Chondrocyte (in vitro differentiated cells): ENCODE results near the gene ERICH6B. TPM values are rescaled to one million over a fixed set of nuclear protein-coding genes. Genes with fewer than 3 reads are reported as not detected.

Experiments used
- DNase-seq: peaks from one replicate; pipeline ENCODE4 v3.0.0; 2021; ENCODE audit warnings: mixed read lengths, low spot score
- H3K27ac Mint-ChIP-seq: one replicate; pipeline ENCODE4 v1.8.0; 2021; ENCODE audit warnings: mild to moderate bottlenecking, moderate library complexity, mixed read lengths; ENCODE audit not compliant: unreplicated experiment
- H3K27me3 Mint-ChIP-seq: 2 replicates; pipeline ENCODE4 v1.8.0; 2021; ENCODE audit warnings: low read depth, mixed read lengths
- H3K36me3 Mint-ChIP-seq: 2 replicates; pipeline ENCODE4 v1.8.0; 2021; ENCODE audit warnings: low read depth, mixed read lengths
- H3K4me1 Mint-ChIP-seq: 2 replicates; pipeline ENCODE4 v1.8.0; 2021; ENCODE audit warnings: low read depth, mild to moderate bottlenecking, mixed read lengths
- H3K4me3 Mint-ChIP-seq: one replicate; pipeline ENCODE4 v1.8.0; 2021; ENCODE audit warnings: mild to moderate bottlenecking, moderate library complexity, mixed read lengths; ENCODE audit not compliant: unreplicated experiment
- H3K9me3 Mint-ChIP-seq: 2 replicates; pipeline ENCODE4 v1.8.0; 2021; ENCODE audit warnings: low read depth, mixed read lengths
- total RNA-seq: library from RNA; stranded (reverse); gene quantifications from 3 replicates; pipeline ENCODE4 v1.2.1, GENCODE V29; 2021
- TF ChIP-seq, protein P1 (sequence below): fragments of 200-600 bp; sonication (generic); IDR thresholded peaks from 2 replicates; pipeline ENCODE4 v1.5.0; 2021; ENCODE audit warnings: antibody characterized with exemption, mild to moderate bottlenecking, moderate library complexity

The ERICH6B gene
- total RNA-seq, 1 donor from 2014 or later: not detected

DNA sequence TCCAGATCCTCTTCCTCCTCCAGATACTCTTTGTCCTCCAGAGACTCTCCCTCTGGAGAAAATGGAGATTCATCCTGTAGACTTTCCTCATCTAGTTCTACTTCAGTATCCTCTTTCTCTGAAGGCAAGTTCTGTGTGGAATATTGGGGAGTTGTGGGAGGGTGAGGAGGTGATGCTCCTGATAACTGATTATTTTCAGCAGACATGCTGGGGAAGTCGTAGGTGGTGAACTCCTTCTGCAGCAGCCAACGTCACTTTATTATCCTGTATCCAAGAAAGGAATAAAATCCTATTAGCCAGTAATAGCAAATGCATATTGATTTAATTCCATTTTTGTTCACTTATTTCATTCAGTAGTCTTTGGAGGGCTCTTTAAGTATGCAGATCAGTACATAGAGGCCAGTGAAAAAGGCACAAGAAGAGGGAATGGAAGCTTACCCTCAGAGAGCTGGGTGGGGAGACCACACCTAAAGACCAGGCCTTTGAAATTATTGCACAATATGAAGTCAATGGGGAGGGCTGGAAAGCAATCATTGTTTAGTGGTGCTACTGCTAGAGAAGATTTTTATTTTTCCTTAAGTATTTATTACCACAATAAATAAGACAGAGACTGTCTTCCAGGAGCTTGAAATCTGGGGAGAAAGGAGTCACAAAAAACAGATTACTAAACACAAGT, 18.6 kb downstream of the ERICH6B start:
- peaks cover 1% of the 10 kb centered on the region for H3K36me3 Mint-ChIP-seq
- H3K27ac Mint-ChIP-seq: no peak overlapping the region
- DNase-seq: no peak
- H3K27me3 Mint-ChIP-seq: peaks cover 35% of the 10 kb centered on the region
- no peaks in the 10 kb centered on the region for H3K4me1 Mint-ChIP-seq
- TF ChIP-seq, protein P1, sequence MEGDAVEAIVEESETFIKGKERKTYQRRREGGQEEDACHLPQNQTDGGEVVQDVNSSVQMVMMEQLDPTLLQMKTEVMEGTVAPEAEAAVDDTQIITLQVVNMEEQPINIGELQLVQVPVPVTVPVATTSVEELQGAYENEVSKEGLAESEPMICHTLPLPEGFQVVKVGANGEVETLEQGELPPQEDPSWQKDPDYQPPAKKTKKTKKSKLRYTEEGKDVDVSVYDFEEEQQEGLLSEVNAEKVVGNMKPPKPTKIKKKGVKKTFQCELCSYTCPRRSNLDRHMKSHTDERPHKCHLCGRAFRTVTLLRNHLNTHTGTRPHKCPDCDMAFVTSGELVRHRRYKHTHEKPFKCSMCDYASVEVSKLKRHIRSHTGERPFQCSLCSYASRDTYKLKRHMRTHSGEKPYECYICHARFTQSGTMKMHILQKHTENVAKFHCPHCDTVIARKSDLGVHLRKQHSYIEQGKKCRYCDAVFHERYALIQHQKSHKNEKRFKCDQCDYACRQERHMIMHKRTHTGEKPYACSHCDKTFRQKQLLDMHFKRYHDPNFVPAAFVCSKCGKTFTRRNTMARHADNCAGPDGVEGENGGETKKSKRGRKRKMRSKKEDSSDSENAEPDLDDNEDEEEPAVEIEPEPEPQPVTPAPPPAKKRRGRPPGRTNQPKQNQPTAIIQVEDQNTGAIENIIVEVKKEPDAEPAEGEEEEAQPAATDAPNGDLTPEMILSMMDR: no peak
- no peaks in the 10 kb centered on the region for H3K9me3 Mint-ChIP-seq
- H3K4me3 Mint-ChIP-seq: no peak overlapping the region

DNA sequence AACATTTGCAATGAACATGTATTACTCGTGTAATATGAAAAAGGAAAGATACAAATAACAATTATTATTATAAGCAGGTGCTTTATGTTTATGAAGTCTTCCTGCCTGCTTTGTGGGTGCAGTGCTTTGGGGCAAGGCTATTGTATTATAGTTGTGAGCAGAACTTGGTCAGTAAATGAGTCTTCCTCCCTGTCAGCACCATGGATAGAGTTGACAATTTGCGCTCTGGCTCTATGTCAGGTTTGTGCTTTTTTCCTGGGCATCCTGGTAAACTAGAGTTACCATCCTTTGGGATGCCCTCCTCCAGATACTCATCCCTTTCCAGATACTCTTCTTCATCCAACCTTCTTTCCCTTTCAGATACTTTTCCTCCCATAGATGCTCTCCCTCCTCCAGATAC, 19.6 kb downstream of the ERICH6B start:
- TF ChIP-seq, protein P1: no peak
- Mint-ChIP-seq H3K4me3 (no peak overlapping the region), H3K9me3 (no peaks in the 10 kb centered on the region), H3K27me3 (peaks cover 33% of the 10 kb centered on the region), H3K36me3 (peaks cover 1% of the 10 kb centered on the region), H3K27ac (no peak overlapping the region), H3K4me1 (no peaks in the 10 kb centered on the region)
- no peak for DNase-seq

DNA sequence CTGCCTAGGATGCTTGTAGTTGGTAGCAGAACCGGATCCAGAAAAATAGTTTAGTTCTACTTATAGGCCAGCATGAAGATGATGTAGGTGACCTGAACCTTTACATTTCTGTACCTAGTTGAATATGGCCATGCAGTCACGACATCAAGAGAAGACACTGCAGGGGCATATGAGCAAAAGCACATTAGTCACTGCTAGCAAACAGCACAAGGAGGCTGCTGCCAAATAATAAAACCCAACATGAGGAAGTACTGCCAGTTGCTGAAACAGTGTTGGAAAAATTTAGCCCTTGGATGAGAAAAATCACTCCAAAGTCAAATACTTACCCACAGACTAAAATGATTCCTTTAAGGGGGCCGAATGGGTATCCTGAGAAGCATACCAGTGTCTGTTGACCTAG, 20.8 kb downstream of the ERICH6B start:
- Mint-ChIP-seq H3K9me3 (no peaks in the 10 kb centered on the region), H3K4me3 (no peak overlapping the region), H3K27me3 (peaks cover 26% of the 10 kb centered on the region), H3K4me1 (no peaks in the 10 kb centered on the region), H3K36me3 (no peaks in the 10 kb centered on the region), H3K27ac (no peak overlapping the region)
- DNase-seq: no peak
- TF ChIP-seq, protein P1: no peak

DNA sequence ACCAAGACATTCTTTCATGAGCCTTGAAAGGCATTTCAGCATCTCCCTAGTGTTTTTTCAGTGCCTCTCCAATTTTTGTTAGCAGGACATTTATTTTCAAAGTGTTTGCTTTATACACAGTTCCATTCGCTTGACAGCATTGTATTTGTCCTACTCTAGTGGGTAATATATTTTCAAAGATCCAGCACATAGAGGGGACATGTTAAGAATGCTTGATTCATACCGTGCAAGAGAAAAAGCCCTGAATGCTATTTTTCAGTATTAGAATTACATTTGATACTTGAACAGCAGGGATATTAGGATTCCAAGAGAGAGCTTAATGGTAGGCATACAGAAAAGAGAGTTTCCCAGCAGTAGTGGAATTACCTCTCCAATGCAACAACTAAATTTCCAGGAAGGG, 21.3 kb downstream of the ERICH6B start:
- no peaks in the 10 kb centered on the region for H3K36me3 Mint-ChIP-seq
- no peak overlapping the region for H3K4me3 Mint-ChIP-seq
- TF ChIP-seq, protein P1: no peak
- H3K27ac Mint-ChIP-seq: no peak overlapping the region
- no peak for DNase-seq
- no peaks in the 10 kb centered on the region for H3K4me1 Mint-ChIP-seq
- H3K27me3 Mint-ChIP-seq: peaks cover 23% of the 10 kb centered on the region
- no peaks in the 10 kb centered on the region for H3K9me3 Mint-ChIP-seq

DNA sequence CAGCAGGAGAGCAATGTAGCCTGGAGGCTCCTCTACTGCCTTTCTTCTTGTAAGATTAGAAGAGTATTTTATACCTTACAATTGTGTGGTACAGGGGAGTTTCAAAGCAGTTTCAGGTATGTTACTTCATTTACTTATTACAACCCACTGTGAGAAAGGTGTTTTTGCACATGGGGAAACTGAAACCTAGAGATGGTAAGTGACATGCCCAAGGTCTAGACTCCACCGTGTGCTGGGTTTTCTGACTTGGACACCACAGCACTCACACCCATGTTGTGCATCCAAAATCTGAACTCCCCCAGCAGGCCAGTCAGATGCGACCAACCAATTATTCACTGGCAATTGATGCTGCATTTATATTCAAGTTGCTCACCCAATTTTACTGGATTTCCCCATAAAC, 22.8 kb downstream of the ERICH6B start:
- Mint-ChIP-seq H3K27me3 (peaks cover 20% of the 10 kb centered on the region), H3K9me3 (no peaks in the 10 kb centered on the region), H3K4me1 (no peaks in the 10 kb centered on the region), H3K27ac (no peak overlapping the region), H3K36me3 (no peaks in the 10 kb centered on the region), H3K4me3 (no peak overlapping the region)
- TF ChIP-seq, protein P1: no peak
- no peak for DNase-seq
